Glutamatergic neuron (in vitro differentiated cells): ENCODE measurements around the gene NBEA. TPM values are rescaled to one million over a fixed set of nuclear protein-coding genes. Genes with fewer than 3 reads are reported as not detected.

ENCODE experiments used
- DNase-seq: peaks from one replicate; pipeline ENCODE4 v3.0.0; 2022
- H3K27ac Mint-ChIP-seq: one replicate; pipeline ENCODE4 v1.8.0; 2020; ENCODE audit warnings: mild to moderate bottlenecking, mixed read lengths, inconsistent platforms; ENCODE audit not compliant: unreplicated experiment
- H3K27me3 Mint-ChIP-seq: one replicate; pipeline ENCODE4 v1.8.0; 2020; ENCODE audit warnings: mild to moderate bottlenecking, moderate library complexity, mixed read lengths, inconsistent platforms; ENCODE audit not compliant: unreplicated experiment
- H3K36me3 Mint-ChIP-seq: one replicate; pipeline ENCODE4 v1.8.0; 2020; ENCODE audit warnings: mild to moderate bottlenecking, mixed read lengths, inconsistent platforms; ENCODE audit not compliant: unreplicated experiment
- H3K4me1 Mint-ChIP-seq: one replicate; pipeline ENCODE4 v1.8.0; 2020; ENCODE audit warnings: mild to moderate bottlenecking, low read depth, mixed read lengths, inconsistent platforms; ENCODE audit not compliant: unreplicated experiment
- H3K4me3 Mint-ChIP-seq: one replicate; pipeline ENCODE4 v1.8.0; 2020; ENCODE audit warnings: mild to moderate bottlenecking, mixed read lengths, inconsistent platforms; ENCODE audit not compliant: unreplicated experiment
- H3K9me3 Mint-ChIP-seq: one replicate; pipeline ENCODE4 v1.8.0; 2020; ENCODE audit warnings: mild to moderate bottlenecking, moderate library complexity, mixed read lengths, inconsistent platforms; ENCODE audit not compliant: unreplicated experiment
- total RNA-seq: library from RNA; stranded (reverse); fragmentation: NEBNext Ultra II Directional; extraction: Animal tissue kit (Norgen Biotek cat#: 25700); gene quantifications from one replicate; pipeline ENCODE4 v1.2.1, GENCODE V29; 2021; ENCODE audit not compliant: unreplicated experiment
- TF ChIP-seq, protein P1 (sequence below): fragments of 200-600 bp; sonication (generic); IDR thresholded peaks from one replicate; pipeline ENCODE4 v1.5.0; 2021; ENCODE audit not compliant: partially characterized antibody, unreplicated experiment

The NBEA gene
- total RNA-seq, 1 donor from 2014 or later: 48.3 TPM

DNA sequence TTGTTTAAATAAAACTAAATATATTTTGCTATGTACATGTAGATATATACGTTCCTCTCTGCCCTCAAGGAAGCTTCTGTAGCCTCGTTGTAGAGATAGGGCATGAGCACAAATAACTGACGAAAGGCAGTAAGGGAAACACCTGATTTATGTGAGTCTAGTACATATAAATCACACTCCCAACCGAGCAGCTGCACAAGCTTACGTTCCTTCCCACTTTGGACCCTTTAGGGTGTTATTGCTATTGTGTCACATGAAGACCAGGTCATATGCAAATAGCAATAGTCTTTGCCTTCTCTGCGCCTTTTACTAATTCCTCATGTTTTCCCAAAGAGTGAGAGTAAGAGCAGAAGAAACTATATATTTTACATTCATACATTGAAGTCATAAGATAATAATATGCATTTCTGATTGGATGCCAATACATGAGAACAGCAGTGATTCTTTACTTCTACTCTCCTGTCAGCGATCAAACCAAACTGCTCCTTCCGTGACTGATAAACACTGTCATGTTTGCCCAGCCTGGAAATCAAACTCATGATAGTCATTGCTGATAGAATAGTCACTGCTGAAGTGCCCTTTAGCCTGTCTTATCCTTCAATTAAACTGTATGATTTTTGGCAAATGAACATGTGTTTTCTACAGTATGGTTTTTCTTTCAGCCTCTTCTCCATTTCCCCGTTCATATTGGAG lies 661.7 kb downstream of the NBEA start:
- TF ChIP-seq, protein P1, sequence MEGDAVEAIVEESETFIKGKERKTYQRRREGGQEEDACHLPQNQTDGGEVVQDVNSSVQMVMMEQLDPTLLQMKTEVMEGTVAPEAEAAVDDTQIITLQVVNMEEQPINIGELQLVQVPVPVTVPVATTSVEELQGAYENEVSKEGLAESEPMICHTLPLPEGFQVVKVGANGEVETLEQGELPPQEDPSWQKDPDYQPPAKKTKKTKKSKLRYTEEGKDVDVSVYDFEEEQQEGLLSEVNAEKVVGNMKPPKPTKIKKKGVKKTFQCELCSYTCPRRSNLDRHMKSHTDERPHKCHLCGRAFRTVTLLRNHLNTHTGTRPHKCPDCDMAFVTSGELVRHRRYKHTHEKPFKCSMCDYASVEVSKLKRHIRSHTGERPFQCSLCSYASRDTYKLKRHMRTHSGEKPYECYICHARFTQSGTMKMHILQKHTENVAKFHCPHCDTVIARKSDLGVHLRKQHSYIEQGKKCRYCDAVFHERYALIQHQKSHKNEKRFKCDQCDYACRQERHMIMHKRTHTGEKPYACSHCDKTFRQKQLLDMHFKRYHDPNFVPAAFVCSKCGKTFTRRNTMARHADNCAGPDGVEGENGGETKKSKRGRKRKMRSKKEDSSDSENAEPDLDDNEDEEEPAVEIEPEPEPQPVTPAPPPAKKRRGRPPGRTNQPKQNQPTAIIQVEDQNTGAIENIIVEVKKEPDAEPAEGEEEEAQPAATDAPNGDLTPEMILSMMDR: no peak
- no peak overlapping the region for H3K4me3 Mint-ChIP-seq
- peaks cover 26% of the 10 kb centered on the region for H3K4me1 Mint-ChIP-seq
- DNase-seq: no peak
- H3K36me3 Mint-ChIP-seq: no peaks in the 10 kb centered on the region
- no peaks in the 10 kb centered on the region for H3K27me3 Mint-ChIP-seq
- no peak overlapping the region for H3K27ac Mint-ChIP-seq
- H3K9me3 Mint-ChIP-seq: peaks cover 1% of the 10 kb centered on the region

DNA sequence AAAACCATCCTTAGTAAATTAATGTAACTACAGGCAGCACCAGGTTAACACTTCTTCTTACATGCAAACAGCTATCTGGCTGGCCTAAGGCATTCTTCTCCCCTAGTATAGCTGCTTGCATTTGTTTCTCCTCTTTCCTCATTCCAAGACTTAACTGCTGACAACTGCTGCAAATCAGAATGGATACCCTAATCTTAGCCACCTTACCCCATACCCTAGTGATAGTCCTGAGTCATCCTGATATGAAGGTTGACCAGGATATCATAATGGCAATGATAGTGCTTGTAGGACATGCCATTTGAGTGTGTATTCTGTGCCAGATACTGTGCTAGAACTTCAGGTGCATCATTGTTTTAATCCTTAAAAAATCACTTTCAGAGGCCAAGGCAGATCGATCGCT lies 672.6 kb downstream of the NBEA start:
- Mint-ChIP-seq H3K27ac (no peak overlapping the region), H3K27me3 (no peaks in the 10 kb centered on the region), H3K36me3 (no peaks in the 10 kb centered on the region), H3K9me3 (no peaks in the 10 kb centered on the region), H3K4me3 (no peak overlapping the region), H3K4me1 (peaks cover 13% of the 10 kb centered on the region)
- TF ChIP-seq, protein P1: no peak
- no peak for DNase-seq

DNA sequence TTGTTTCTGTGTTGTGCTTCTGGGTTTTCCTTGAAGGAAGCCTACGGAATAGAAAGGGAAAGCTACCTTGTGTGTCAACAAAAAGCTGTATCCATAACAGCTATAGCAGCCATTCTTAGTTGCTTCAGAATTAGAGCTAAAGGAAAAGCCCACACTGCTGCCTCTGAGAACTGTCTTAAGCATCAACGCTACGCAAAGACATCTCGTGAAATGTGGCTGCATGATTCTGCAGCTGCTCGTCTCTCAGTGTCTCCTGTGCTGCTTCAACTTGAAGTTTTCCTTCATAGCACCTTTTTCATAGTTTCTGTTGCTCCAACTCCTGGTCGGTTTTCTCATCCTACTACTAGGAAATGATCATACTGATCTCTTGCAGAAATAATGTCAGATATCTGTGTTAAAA lies 675.4 kb downstream of the NBEA start:
- TF ChIP-seq, protein P1: no peak
- Mint-ChIP-seq H3K27ac (no peak overlapping the region), H3K9me3 (peaks cover 6% of the 10 kb centered on the region), H3K4me3 (no peak overlapping the region), H3K36me3 (no peaks in the 10 kb centered on the region), H3K27me3 (peaks cover 6% of the 10 kb centered on the region), H3K4me1 (peaks cover 36% of the 10 kb centered on the region)
- DNase-seq: no peak

DNA sequence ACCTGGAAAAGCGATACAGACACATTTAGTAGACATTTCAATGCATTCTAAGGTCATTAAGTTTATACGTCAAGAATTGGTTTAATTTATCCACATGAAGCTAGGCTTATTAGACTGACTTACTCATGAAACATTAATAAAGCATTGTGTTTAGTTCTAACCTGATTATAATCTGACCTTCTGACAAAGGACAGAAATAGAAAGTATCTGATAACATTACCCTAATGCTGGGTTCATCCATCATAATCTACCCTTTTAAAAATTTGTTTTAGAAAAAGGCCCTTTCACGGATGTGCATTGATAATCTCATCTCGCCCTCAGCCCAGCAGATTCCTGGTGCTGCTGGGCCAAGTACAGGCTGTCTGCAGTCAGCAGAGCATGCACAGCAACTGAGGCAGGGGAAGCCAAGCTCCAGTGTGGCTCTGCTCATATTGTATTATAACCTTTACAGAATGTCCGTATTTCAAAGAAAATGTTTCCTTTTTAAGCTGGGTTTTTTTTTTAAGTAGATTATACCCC lies 676.6 kb downstream of the NBEA start:
- peaks cover 6% of the 10 kb centered on the region for H3K9me3 Mint-ChIP-seq

DNA sequence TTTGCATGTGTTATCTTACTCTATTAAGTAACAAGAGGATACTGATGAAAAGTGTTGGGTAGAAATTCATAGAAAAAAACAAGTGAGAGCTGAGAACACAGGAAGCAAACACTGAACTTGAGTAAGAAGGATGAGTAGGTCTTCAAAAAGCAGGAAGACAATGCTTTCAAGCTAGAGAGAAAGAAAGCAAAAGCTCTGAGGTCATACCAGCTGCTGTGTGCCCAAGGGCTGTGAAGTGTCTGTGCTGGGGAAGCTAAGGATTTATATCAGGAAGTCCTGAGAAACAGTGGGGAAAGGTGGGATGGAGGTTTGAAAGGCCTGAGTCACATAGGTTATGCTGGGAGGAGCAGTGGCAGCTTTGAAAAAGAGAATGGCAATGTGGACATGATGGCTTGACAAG lies 679.9 kb downstream of the NBEA start:
- Mint-ChIP-seq H3K4me1 (peaks cover 37% of the 10 kb centered on the region), H3K9me3 (peaks cover 6% of the 10 kb centered on the region), H3K4me3 (peak overlapping the region; percentile 66), H3K27me3 (peaks cover 6% of the 10 kb centered on the region), H3K27ac (peak overlapping the region; percentile 97), H3K36me3 (no peaks in the 10 kb centered on the region)
- TF ChIP-seq, protein P1: no peak
- no peak for DNase-seq

More for the DNA sequence above, 676.6 kb downstream of the NBEA start:
- DNase-seq: no peak
- TF ChIP-seq, protein P1: no peak
- peaks cover 38% of the 10 kb centered on the region for H3K4me1 Mint-ChIP-seq
- H3K36me3 Mint-ChIP-seq: no peaks in the 10 kb centered on the region
- no peak overlapping the region for H3K4me3 Mint-ChIP-seq
- peaks cover 6% of the 10 kb centered on the region for H3K27me3 Mint-ChIP-seq
- H3K27ac Mint-ChIP-seq: peak overlapping the region; percentile 22
